ENCODE data around the gene GRM1.

The GRM1 gene

GRCh38 chr6:146100776-146101175 lies 71.9 kb downstream of the GRM1 start:
- no peak for DNase-seq

- DNase-seq = no peak
Observed at GRCh38 chr6:146103416-146104072, 74.7 kb downstream of the GRM1 start.

GRCh38 chr6:146106532-146106931 lies 77.7 kb downstream of the GRM1 start:
- DNase-seq = no peak

DNA sequence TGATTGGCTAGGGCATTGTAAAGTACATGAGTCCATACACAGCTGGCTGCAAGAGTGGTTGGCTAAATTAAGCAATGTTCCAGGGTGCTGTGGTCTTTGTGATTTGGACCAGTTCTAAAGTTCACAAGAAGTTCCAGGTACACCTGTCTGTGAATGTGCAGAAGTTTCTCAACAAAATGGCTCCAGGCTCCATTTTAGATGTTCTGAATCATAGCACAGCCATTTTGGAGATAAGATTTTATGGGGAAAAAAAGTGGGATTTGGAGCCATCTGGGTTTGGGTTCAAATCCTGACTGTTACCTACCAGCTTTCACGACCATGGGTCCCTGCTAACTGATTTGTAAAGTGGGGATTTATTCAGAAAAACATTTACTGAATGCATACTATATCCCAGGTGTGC lies 82.1 kb downstream of the GRM1 start:
- DNase-seq = no peak

- no peak for DNase-seq
Observed at GRCh38 chr6:146111881-146112450, 83.1 kb downstream of the GRM1 start.

DNA sequence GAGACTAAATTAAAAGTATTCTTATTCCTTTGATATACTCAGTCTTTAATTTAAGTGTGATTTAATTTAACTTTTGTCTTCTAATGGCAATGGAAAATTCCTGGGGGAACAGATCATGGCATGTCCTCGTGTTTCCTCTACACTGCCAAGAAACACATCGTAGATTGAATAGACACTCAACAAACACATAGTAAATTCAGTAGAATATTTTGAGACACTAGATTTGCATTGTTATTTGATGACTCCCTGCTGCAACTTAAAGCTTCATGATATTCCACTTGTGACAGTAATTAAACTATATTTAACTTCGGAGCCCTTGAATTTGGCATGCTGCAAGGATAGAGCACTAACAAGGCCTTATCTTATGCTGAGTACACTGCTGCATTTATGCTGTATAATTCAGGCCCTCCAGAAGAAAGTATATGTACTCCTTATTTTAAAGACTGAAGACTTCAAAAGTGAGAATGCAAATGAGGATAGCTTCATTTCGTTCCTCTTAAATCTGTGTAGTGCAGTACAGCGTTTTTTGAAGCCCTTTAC lies 84.3 kb downstream of the GRM1 start:
- DNase-seq = no peak

DNA sequence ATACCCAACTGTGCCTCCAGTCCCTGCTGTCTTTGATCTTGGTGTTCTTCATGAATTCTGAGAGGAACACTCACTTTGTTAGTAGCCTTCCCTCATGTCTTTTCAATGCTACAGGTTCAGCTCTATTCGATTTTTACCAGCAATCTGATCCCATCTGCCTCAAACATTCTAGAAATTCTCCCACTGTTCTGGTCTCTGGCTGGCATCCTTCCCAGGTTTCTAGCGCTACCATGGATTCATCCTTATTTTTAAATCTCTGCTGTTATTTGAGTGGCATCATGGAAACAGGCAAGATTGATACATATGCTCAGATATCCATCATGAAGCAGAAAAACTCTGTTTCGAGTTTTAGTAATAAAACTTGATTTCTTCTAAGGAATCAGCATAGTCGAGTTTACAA lies 94.8 kb downstream of the GRM1 start:
- no peak for DNase-seq

- no peak for DNase-seq
Observed at GRCh38 chr6:146127447-146128215, 98.8 kb downstream of the GRM1 start.

GRCh38 chr6:146133866-146134265 lies 105.0 kb downstream of the GRM1 start:
- no peak for DNase-seq

DNA sequence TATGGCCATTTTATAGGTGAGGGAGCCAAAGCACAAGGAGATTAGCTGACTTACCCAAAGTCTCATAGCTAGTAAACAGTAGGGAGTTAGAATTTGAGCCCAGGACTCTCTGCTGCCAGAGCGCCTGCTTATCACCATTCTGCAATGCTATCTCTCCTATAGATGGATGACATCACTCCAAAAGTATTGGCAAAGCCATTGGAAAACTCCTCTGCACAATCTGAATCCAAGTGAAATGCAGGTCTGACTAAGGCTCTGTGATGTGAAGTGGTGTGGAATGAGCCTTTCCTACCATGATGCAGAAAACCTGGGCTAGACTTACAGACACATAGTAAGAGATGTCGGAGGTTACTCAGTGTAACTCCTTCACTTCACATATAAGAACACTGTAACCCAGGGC lies 106.3 kb downstream of the GRM1 start:
- DNase-seq = no peak

DNA sequence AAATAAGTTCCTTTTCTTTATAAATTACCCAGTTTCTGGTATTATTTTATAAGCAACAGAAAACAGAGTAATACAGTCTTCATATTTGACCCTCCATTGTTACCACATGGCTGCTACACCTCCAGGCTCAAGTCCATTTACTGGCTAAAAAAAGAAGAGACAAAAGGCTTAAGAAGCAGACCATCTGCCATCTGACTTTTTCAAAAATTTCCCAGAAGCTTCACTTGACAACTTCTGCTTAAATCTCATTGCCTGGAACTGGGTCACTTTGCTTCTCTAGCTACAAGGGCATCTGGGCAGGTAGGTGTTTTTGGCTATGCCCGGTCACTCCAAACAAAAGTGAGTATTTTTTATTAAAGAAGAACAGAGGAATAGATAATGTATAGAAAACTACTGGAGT lies 118.0 kb downstream of the GRM1 start:
- no peak for DNase-seq

GRCh38 chr6:146149770-146150169 lies 120.9 kb downstream of the GRM1 start:
- peak in 1 of 2 experiments; percentile 17 for DNase-seq

GRCh38 chr6:146153040-146153758 lies 124.3 kb downstream of the GRM1 start:
- no peak for DNase-seq

DNA sequence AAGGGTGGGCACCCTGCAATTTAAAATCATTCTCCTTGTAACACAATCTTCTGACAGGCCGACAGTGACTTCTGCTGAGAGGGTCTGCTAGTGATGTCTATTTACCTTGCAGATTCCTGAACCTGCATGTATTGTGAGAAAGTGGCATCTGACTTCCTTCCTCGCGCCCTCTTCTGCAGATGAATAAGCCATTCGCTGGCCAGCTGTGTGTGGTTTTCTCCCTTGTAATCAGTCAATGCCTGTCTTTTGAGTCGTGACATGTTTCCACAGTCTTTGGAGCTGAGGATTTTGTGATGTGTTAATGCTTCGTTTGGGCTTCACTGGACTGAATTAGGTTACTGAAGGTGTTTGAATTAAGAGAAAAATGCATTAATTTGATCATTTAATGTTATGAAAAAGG lies 125.3 kb downstream of the GRM1 start:
- no peak for DNase-seq

- DNase-seq = no peak
Observed at GRCh38 chr6:146161664-146162063, 132.8 kb downstream of the GRM1 start.

DNA sequence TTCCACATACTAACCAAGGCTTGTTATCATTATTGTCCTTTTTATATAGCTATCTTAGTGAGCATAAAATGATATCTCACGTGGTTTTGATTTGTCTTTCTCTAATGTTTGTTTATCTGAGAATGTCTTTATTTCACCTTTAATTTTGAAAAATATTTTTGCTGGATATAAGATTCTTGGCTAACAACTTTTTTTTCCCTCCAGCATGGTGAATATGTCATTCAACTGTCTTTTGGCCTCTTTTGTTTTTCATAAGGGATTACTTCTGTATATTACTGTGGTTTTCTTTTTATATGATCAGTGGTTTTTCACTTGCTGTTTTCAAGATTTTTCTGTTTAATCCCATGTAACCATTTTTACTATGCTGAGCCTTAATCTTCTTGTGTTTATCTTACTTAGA lies 141.0 kb downstream of the GRM1 start:
- no peak for DNase-seq

GRCh38 chr6:146177785-146178184 lies 148.9 kb downstream of the GRM1 start:
- no peak for DNase-seq

DNA sequence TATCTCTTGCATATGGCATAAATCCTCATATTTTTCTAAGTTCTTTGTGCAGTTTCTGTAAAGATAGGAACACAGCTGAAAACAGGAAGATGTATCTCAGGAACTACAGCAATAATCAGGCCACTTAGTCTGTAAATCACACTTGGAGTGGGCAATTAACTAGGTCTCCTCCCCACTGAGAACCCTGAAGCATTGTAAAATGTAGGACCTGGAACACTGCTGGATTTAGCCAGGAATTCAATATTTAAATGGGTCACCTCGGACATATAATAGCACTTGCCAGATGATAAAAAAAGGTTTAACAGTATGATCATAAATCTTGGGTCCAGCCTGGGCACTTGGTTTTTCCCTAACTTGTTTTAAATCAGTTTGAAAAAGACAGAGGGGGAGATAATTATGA lies 155.0 kb downstream of the GRM1 start:
- no peak for DNase-seq

DNA sequence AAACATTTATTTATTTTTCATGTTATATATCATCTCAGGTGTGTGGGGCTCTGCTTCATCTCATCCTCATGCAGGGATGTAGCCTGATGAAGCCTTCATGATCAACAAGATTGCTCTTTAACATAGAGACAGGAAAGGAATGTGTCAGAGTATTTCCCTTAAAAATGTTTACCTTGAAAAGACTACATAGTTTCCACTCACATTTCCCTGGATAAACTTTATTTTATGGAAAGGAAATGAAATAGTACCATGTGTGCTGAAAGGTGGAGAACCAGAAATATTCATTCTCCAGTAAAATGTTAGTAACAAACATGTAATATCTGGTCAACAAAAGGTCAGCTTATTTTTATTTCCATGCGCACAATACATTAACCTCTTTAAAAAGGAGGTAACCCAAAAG lies 155.8 kb downstream of the GRM1 start:
- DNase-seq = no peak

DNA sequence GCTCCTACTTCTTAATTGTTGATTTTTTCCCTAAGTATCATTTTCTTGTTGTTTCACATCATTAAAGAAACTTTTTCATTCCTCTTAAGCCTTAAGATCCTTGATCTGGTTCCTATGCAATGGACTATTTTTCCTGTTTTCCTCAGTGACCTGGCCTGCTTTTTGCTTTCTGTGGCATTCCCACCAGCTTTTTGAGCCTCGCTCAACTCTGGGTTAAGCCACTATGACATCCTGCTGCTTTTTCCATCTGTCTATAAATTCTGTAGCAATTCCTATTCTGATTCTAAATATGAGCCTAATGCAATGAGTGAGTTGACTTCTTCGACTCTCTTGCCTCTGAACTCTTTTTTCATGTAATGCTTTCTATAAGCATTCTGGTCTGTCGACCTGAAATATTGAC lies 160.3 kb downstream of the GRM1 start:
- no peak for DNase-seq

DNA sequence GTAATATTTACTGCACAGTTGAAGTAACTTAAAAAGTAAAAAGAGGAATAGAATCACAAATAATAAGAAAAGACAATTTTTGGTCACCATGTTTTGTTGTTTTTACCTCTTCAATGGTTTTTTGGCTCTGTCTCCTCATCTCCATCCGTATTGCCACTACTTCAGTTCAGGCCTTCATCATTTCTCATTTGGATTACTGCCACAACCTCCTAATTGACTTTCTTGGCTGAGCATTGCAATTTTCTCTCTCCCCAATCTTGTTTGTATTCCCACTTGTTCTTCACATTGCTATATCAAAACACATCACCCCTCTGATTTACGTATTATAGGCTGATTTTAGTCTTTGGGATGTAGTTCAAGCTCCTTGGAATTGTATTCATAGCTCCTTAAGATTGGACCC lies 161.7 kb downstream of the GRM1 start:
- DNase-seq = no peak

DNA sequence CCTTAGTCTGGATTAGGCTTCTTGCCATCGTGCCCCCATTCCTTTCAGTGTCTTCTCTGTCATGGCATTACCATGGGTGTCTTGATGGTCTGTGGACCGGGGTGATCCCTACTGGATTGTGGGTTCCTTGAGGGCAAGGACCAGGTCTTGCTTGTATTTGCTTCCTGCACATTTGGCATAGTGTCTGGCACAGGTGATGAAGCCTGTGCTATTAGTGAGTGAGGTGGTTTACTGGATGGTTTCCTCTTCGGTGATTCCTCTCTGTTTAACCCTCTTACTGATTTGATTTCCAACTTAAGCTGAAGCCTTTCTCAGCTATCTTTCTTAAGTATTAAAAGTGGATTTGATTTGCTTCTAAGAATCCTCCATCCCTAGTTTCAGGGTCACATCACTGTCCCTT lies 162.3 kb downstream of the GRM1 start:
- no peak for DNase-seq

- DNase-seq = no peak
Observed at GRCh38 chr6:146191612-146192011, 162.8 kb downstream of the GRM1 start.
